Measurements from ENCODE around the gene SNX17.

DNA sequence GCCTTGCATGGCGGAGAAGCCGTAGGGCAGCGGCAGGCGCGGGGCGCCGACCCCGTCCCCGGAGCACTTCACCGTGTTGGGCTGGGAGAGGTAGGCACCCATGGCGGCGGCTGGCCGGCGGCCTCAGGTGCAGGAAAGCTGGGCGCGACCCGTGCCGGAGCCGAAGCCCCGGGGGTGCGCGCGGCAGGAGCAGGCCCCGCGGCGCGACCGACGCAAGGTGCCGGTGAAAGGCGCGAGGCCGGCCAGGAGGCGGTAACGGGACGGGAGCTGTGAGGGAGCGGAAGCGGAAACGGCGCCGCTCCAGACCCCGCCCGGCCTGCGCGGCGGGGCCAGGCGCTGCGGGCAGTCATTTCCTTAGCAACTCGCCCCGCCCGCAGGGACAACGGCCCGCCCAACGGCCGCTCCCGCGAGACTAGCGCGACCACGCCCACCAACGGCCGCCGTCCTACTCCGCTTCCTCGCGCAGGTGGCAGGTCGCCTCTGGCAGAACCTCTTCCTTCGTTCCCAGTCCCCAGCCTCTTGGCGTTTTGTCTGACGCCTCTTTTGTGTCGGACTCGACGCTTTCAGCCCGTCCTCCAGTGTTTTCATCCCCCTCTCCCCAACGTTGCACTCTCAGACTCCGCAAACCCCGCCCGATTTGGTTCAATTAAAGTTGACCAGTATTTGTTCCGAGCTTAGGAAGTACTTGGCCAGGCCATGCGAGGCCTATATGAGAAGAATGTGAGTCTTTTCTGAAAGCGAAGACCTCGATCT lies 39.1 kb downstream of the SNX17 start, which contains the start of gene PPM1G:
- TF ChIP-seq, protein P1, sequence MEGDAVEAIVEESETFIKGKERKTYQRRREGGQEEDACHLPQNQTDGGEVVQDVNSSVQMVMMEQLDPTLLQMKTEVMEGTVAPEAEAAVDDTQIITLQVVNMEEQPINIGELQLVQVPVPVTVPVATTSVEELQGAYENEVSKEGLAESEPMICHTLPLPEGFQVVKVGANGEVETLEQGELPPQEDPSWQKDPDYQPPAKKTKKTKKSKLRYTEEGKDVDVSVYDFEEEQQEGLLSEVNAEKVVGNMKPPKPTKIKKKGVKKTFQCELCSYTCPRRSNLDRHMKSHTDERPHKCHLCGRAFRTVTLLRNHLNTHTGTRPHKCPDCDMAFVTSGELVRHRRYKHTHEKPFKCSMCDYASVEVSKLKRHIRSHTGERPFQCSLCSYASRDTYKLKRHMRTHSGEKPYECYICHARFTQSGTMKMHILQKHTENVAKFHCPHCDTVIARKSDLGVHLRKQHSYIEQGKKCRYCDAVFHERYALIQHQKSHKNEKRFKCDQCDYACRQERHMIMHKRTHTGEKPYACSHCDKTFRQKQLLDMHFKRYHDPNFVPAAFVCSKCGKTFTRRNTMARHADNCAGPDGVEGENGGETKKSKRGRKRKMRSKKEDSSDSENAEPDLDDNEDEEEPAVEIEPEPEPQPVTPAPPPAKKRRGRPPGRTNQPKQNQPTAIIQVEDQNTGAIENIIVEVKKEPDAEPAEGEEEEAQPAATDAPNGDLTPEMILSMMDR (conservative IDR thresholded peaks at IDR 0.05; ENCODE audit: low read depth, low read length): no peak
- TF ChIP-seq EZH2 (IDR thresholded peaks at IDR 0.05; ENCODE audit: borderline replicate concordance, low read depth, low read length, poor library complexity, severe bottlenecking): no peak

All from A673 (cell line).